HG03521 (cell line): ENCODE data around the gene PCSK4.
"Not testable (repeated sequence)": the region's sequence is repeated elsewhere in the genome, so short reads cannot be mapped to it uniquely, and the experiment has no call there.

Experiments used
- ATAC-seq: cut with Tn5 transposase; IDR thresholded peaks from one replicate; pipeline ENCODE4 v1.9.1; 2021; ENCODE audit warnings: mild to moderate bottlenecking, moderate library complexity; ENCODE audit not compliant: unreplicated experiment

PCSK4 gene

GRCh38 chr19:1441677-1442438 lies 48.3 kb downstream of the PCSK4 start:
- ATAC-seq, result no peak

- no peak for ATAC-seq
Observed at GRCh38 chr19:1441022-1441426, 49.1 kb downstream of the PCSK4 start.

GRCh38 chr19:1440418-1440801 lies 49.7 kb downstream of the PCSK4 start:
- ATAC-seq, result no peak

- not testable (repeated sequence) for ATAC-seq
Observed at GRCh38 chr19:1439525-1440417, 50.4 kb downstream of the PCSK4 start.

- ATAC-seq, result no peak
Observed at GRCh38 chr19:1438933-1439354, 51.2 kb downstream of the PCSK4 start.

GRCh38 chr19:1438035-1438932 lies 51.9 kb downstream of the PCSK4 start, which contains the start of gene RPS15:
TSS of gene RPS15 (plus strand) at chr19:1438396. CDS start at chr19:1438426, 30 bp downstream.
- peak; percentile 81 for ATAC-seq

GRCh38 chr19:1437609-1438008 lies 52.5 kb downstream of the PCSK4 start:
- no peak for ATAC-seq

GRCh38 chr19:1435378-1435989 lies 54.7 kb downstream of the PCSK4 start:
- ATAC-seq, result no peak

- no peak for ATAC-seq
Observed at GRCh38 chr19:1434577-1435060, 55.5 kb downstream of the PCSK4 start.

GRCh38 chr19:1434040-1434366 lies 56.1 kb downstream of the PCSK4 start:
- ATAC-seq, result no peak

GRCh38 chr19:1433119-1434039 lies 56.8 kb downstream of the PCSK4 start:
- ATAC-seq, result no peak

- ATAC-seq, result no peak
Observed at GRCh38 chr19:1432507-1432887, 57.7 kb downstream of the PCSK4 start.

GRCh38 chr19:1431759-1432506 lies 58.2 kb downstream of the PCSK4 start:
- ATAC-seq, result no peak
